Lung (tissue), 12 donors: ENCODE data around the gene HNF4A. TPM values are rescaled to one million over a fixed set of nuclear protein-coding genes. Genes with fewer than 3 reads are reported as not detected.

Experiments
- ATAC-seq: fragments of 200-7000 bp; cut with Tn5 transposase; one replicate; pipeline ENCODE4 v1.9.1; 2020; ENCODE audit warnings: moderate number of reproducible peaks; ENCODE audit not compliant: insufficient read depth, low FRiP score
- DNase-seq, 3 donors: peaks; one replicate each; pipeline ENCODE4 v3.0.0-alpha.2; 2013 to 2017
- H3K27ac ChIP-seq, 2 donors: one replicate each; pipeline ENCODE4 v1.5.1; 2013; ENCODE audit warnings: mild to moderate bottlenecking in 2 of 2, moderate library complexity in 2 of 2, control low read depth in 1 of 2, inconsistent platforms in 1 of 2, low read depth in 1 of 2, low read length in 1 of 2
- H3K27me3 ChIP-seq, 3 donors: one replicate each; pipeline ENCODE4 v1.5.1; 2013; ENCODE audit warnings: low read length in 2 of 3; ENCODE audit not compliant: control insufficient read depth in 3 of 3, insufficient read depth in 3 of 3
- H3K36me3 ChIP-seq, 4 donors: one replicate each; pipeline ENCODE4 v1.5.1; 2013; ENCODE audit warnings: low read length in 4 of 4, mild to moderate bottlenecking in 1 of 4, moderate library complexity in 1 of 4; ENCODE audit not compliant: control insufficient read depth in 4 of 4, insufficient read depth in 4 of 4
- H3K4me1 ChIP-seq, 5 donors: one replicate each; pipeline ENCODE4 v1.5.1; 2013; ENCODE audit warnings: low read length in 5 of 5, mild to moderate bottlenecking in 2 of 5, moderate library complexity in 1 of 5; ENCODE audit not compliant: control insufficient read depth in 5 of 5, insufficient read depth in 5 of 5
- H3K4me3 ChIP-seq: one replicate; pipeline ENCODE4 v1.5.1; 2013; ENCODE audit warnings: mild to moderate bottlenecking, control low read depth, moderate library complexity
- H3K9ac ChIP-seq, 2 donors: one replicate each; pipeline ENCODE4 v1.5.1; 2013; ENCODE audit warnings: low read length in 2 of 2, control low read depth in 1 of 2; ENCODE audit not compliant: insufficient read depth in 1 of 2
- H3K9me3 ChIP-seq, 4 donors: one replicate each; pipeline ENCODE4 v1.5.1; 2013; ENCODE audit warnings: low read length in 3 of 4, mild to moderate bottlenecking in 1 of 4, moderate library complexity in 1 of 4; ENCODE audit not compliant: control insufficient read depth in 4 of 4, insufficient read depth in 3 of 4
- WGBS, 2 donors: extraction: QIAGEN DNeasy Blood & Tissue Kit; methylation state at CpG; one replicate each; pipeline ENCODE4 v1.1.7; 2013; 5-methylcytosine and 5-hydroxymethylcytosine counted together
- polyA plus RNA-seq, 2 donors: library from polyadenylated mRNA; stranded (reverse); fragments of 200-250 nt; gene quantifications; one replicate each; pipeline ENCODE4 v1.2.1, GENCODE V29; 2013
- total RNA-seq, 2 donors: library from RNA; depleted of rRNA in 1 of 2; stranded (reverse); fragments of >200 nt in 1 of 2; gene quantifications; one replicate each; pipeline ENCODE4 v1.2.1, GENCODE V29; 2014 to 2021
- TF ChIP-seq, protein P1 (sequence below): IDR thresholded peaks from 2 replicates; pipeline ENCODE4 v1.5.1; 2012; ENCODE audit warnings: mild to moderate bottlenecking; ENCODE audit errors: control extremely low read depth, extremely low read depth
- donor health status: control.
- donor health status: control.
- donor health status: Bipolar disorder and iron deficiency.
- donor health status: healthy.
- donor health status: DM: yes; HTN: yes; CAD: no.

Gene HNF4A
- total and polyA plus RNA-seq, 4 donors = 0.14 to 1.3 (median 0.41) TPM

DNA sequence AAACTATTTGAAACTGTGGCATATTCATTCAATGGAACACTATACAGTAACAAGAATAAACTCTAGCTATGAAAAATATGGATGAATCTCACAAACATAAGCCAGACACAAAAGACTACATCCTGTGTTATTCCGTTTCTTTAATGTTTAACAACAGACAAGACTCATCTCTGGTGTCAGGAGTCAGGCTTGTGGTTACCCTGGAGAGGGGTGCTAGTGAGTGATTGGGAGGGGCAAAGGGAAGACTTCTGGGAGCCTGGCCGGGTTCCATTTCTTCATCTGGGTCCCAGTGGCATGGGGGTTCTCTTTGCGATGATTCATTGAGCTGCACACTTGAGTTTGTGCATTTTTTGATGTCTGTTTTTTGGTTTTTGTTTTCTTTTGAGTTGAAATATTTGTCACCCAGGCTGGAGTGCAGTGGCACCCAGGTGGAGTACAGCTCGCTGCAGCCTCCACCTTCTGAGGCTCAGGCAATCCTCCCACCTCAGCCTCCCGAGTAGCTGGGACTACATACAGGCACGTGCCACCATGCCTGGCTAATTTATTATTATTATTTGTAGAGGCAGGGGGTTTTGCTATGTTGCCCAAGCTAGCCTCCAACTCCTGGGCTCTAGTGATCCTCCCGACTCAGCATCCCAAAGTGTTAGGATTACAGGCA, 98.9 kb downstream of the HNF4A start:
- DNase-seq = no peak
- Histone ChIP-seq H3K36me3 (no peaks in the 10 kb centered on the region), H3K9me3 (no peaks in the 10 kb centered on the region), H3K27me3 (no peaks in the 10 kb centered on the region), H3K9ac (no peak overlapping the region), H3K27ac (no peak overlapping the region), H3K4me3 (no peak overlapping the region), H3K4me1 (peaks cover 0 to 15% (median 6%) of the 10 kb centered on the region in 5 donors)
- 88 to 89% methylated on average over 7 of the region's 7 CpGs for WGBS, 2 donors
- TF ChIP-seq, protein P1, sequence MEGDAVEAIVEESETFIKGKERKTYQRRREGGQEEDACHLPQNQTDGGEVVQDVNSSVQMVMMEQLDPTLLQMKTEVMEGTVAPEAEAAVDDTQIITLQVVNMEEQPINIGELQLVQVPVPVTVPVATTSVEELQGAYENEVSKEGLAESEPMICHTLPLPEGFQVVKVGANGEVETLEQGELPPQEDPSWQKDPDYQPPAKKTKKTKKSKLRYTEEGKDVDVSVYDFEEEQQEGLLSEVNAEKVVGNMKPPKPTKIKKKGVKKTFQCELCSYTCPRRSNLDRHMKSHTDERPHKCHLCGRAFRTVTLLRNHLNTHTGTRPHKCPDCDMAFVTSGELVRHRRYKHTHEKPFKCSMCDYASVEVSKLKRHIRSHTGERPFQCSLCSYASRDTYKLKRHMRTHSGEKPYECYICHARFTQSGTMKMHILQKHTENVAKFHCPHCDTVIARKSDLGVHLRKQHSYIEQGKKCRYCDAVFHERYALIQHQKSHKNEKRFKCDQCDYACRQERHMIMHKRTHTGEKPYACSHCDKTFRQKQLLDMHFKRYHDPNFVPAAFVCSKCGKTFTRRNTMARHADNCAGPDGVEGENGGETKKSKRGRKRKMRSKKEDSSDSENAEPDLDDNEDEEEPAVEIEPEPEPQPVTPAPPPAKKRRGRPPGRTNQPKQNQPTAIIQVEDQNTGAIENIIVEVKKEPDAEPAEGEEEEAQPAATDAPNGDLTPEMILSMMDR = no peak
- no peak for ATAC-seq

DNA sequence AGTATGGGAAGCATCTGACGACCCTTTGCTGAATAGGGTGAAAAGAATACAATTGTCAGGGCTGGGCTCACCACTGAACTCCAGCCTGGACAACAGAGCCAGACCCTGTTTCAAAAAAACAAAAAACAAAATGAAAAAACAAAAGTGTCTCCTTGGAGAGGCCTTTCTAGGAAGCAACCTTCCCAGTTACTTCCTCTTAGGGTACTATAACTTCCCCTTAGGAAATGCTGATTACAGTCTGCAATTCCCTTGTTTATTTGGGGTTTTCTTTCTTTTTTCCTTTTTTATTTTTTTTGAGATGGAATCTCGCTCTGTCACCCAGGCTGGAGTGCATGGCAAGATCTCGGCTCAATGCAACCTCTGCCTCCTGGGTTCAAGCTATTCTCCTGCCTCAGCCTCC, 99.6 kb downstream of the HNF4A start:
- DNase-seq (no peak), ATAC-seq (no peak)
- Histone ChIP-seq H3K27me3 (no peaks in the 10 kb centered on the region), H3K27ac (no peak overlapping the region), H3K36me3 (no peaks in the 10 kb centered on the region), H3K9ac (no peak overlapping the region), H3K9me3 (no peaks in the 10 kb centered on the region), H3K4me3 (no peak overlapping the region), H3K4me1 (peaks cover 0 to 11% (median 4%) of the 10 kb centered on the region in 5 donors)
- WGBS, 2 donors = 43 to 58% methylated on average over 3 of the region's 3 CpGs
- TF ChIP-seq, protein P1 = no peak

DNA sequence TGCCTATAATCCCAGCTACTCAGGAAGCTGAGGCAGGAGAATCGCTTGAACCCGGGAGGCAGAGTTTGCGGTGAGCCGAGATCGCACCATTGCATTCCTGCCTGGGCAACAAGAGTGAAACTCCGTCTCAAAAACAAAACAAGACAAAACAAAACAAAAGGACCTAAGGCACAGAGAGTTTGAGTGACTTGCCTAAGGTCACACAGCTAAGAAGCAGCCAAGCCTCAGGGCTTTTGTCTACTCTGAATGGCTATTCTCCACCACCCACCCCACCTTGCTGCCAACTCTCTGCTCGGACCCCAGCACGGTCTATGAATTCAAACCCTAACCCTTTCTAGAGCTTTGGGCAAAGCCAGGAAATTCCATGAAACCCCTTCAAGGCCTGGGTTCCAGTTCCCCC, 101.1 kb downstream of the HNF4A start:
- 91 to 95% methylated on average over 8 of the region's 8 CpGs for WGBS, 2 donors
- DNase-seq = no peak
- Histone ChIP-seq H3K27me3 (no peaks in the 10 kb centered on the region), H3K27ac (no peak overlapping the region), H3K9ac (no peak overlapping the region), H3K9me3 (no peaks in the 10 kb centered on the region), H3K4me3 (no peak overlapping the region), H3K4me1 (peaks cover 0 to 3% (median 0%) of the 10 kb centered on the region in 5 donors), H3K36me3 (no peaks in the 10 kb centered on the region)
- TF ChIP-seq, protein P1 = no peak
- ATAC-seq = no peak

DNA sequence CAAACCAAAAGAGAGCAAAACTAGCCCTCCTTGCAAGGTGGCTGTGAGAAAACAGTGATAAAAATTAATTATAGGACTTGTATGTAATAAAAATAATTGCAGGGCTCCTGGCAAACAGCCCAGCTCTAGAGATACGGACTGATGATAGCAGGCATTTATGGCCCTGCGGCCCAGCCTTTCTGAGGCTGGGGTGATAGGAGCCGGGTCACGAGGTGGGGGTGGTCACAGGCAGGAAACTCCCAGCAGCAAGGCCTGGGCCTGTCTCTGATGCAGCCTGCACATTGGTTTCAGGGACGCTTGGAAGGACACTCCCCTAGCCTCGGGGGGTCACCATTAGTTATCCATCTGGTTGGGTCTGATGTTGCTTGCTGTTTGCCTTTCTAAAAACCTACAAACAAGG, 101.5 kb downstream of the HNF4A start:
- H3K9ac ChIP-seq = no peak overlapping the region
- no peaks in the 10 kb centered on the region for H3K36me3 ChIP-seq
- TF ChIP-seq, protein P1 = no peak
- H3K4me3 ChIP-seq = no peak overlapping the region
- DNase-seq = no peak
- H3K27ac ChIP-seq = no peak overlapping the region
- no peaks in the 10 kb centered on the region for H3K27me3 ChIP-seq
- peaks cover 0 to 3% (median 0%) of the 10 kb centered on the region in 5 donors for H3K4me1 ChIP-seq
- ATAC-seq = no peak
- no peaks in the 10 kb centered on the region for H3K9me3 ChIP-seq
- WGBS, 2 donors = 62 to 85% methylated on average over 6 of the region's 6 CpGs
